ENCODE measurements around the gene SELENOS.

The SELENOS gene

GRCh38 chr15:101317336-101317872, 40.1 kb upstream of the SELENOS start:
- TF ChIP-seq ZNF274 (IDR thresholded peaks at IDR 0.05; ENCODE audit: low read depth, low read length), result no peak
- no peak overlapping the region for H3K4me3 ChIP-seq (ENCODE audit: low read length)

DNA sequence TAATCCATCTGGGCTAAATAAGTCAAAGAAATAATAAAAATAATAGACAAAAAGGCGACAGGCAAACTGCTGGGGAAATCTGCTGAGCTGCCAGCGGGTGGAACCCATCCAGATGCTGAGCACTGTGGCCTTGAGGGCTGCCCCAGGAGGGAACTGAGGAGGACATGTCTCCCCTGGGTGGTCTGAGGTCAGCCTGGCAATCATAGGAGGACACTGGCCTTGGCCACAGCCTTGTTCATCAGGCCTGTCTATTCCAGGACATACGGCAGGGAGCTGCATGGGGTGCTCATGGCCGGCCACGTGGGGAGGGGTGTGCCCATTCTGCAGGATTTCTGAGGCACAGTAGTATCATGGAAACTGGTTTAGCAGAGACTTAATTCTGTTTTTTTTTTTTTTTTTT, 39.2 kb upstream of the SELENOS start:
- no peak for TF ChIP-seq ZNF274 (IDR thresholded peaks at IDR 0.05; ENCODE audit: low read depth, low read length)
- H3K4me3 ChIP-seq (ENCODE audit: low read length), result no peak overlapping the region

DNA sequence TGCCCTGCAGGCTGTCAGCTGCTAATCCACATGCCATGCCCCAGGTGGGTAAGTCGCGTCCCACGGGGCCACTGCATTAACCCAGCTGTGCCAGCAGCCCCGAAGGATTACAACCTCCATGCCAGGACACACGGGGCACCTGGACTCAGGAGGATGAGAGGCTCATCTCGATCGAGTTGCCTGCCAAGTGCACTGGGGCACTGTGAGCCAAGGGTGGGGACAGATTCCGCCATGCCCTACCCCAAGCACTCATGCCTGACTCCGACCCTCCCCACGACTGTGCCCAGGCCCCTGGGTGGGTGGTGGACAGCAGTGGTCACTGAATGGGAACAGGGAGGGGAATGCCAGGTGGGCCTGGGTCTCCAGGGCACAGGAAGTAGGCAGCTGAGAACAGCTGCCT, 38.5 kb upstream of the SELENOS start:
- no peak for TF ChIP-seq ZNF274 (IDR thresholded peaks at IDR 0.05; ENCODE audit: low read depth, low read length)
- no peak overlapping the region for H3K4me3 ChIP-seq (ENCODE audit: low read length)

GRCh38 chr15:101314336-101315125, 37.2 kb upstream of the SELENOS start:
- no peak overlapping the region for H3K4me3 ChIP-seq (ENCODE audit: low read length)
- no peak for TF ChIP-seq ZNF274 (IDR thresholded peaks at IDR 0.05; ENCODE audit: low read depth, low read length)

DNA sequence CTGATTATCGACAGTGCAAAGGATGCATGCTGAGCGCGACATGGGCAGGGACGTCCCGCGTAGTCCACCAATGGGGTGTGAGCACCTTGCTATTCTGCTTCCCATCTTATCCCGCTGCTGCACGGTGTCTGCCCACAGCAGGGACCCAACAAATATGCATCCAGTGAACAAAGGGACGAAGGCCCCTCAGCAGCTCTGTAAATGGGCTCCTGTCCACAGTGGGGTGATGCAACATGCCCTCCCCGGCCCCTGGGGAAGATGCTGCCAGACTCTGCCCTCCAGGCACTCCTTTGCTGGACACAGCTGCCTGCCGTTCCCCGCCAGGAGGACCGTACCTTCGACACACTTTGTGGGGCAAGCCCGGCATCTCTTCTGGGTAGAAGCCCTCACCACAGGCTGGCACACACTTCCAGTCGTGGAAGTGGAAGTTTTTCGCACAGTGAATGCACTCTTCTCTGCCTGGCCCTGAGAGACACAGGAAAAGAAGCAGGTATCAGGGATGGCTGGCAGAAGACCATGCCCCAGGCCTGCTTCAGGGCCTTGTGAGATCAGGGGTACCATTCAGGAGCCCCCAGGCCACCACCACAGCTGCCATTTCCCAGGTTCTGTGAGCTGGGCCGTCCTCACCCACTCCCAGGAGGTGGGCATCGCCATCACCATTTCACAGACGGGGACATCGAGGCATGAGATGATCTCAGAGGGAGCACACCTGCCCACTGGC, 35.9 kb upstream of the SELENOS start:
- no peak overlapping the region for H3K4me3 ChIP-seq (ENCODE audit: low read length)

DNA sequence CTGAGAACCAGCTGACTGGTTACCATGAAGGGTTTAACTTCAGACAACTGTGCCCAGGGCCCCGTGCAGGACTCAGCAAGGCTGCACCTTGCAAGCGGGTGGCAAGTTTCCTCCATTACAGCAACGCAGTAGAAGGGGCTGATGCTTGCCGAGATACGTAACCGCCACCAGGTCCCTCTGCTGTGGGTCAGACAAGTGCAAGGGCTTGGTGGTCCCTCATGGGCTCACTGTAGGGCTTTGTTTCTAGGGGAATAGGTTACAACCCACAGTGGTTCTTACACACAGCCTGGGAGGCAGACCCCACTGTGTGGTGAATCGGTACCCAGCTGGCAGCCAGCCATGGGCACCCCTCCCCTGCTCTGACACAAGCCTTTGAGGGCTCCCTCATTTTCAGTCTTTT, 33.2 kb upstream of the SELENOS start:
- no peak for TF ChIP-seq ZNF274 (IDR thresholded peaks at IDR 0.05; ENCODE audit: low read depth, low read length)
- no peak overlapping the region for H3K4me3 ChIP-seq (ENCODE audit: low read length)

More for the DNA sequence above, 35.9 kb upstream of the SELENOS start:
- TF ChIP-seq ZNF274 (IDR thresholded peaks at IDR 0.05; ENCODE audit: low read depth, low read length), result no peak

DNA sequence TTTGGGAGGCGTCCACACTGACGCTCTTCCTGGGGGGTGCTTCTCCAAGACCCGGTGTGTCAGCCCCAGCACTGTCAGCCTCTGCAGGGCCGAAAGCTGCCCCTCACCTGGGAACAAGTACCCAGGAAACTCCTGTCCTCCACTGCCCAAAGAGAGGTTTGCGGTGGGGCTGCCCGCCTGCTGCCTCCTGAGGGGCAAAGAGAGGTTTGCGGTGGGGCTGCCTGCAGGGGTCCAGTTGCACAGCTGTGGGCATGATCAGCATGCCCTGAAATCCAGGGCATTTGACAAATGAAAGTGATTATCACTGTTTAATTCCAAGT, 32.8 kb upstream of the SELENOS start:
- TF ChIP-seq ZNF274 (IDR thresholded peaks at IDR 0.05; ENCODE audit: low read depth, low read length), result no peak
- no peak overlapping the region for H3K4me3 ChIP-seq (ENCODE audit: low read length)

DNA sequence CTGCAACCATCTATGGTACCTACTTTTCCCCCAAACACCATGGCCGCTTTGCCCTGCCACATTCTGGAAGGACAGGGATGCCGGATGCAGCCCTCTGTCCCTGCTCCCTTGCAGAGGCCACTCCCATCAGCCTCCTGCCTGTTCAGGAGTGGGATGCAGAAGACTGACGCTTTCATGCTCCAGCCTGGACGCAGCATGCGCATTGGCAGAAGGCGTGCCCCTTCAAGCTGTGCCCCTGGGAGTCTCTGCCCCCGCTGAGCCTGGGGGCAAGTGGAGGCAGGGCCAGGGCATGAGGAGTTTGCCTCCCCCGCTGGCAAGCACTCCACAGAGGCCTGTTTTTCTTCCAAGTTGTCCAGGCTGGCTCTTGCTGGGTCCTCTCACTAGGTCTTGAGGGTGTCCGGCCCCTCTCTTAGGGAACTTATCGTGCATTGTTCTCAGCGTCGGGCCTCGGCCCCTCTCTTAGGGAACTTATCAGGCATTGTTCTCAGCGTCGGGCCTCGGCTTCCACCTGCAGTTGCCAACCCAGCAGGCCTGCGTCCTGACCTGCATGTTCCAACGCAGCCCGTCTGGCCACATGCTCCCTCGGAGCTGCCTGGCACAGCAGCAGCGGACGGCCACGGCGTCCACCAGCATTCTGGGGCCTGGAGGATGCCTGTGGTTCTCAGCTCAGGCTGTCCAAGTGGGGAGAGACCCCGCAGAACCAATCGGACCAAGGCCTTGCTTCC, 32.3 kb upstream of the SELENOS start:
- H3K4me3 ChIP-seq (ENCODE audit: low read length), result no peak overlapping the region
- TF ChIP-seq ZNF274 (IDR thresholded peaks at IDR 0.05; ENCODE audit: low read depth, low read length), result no peak

DNA sequence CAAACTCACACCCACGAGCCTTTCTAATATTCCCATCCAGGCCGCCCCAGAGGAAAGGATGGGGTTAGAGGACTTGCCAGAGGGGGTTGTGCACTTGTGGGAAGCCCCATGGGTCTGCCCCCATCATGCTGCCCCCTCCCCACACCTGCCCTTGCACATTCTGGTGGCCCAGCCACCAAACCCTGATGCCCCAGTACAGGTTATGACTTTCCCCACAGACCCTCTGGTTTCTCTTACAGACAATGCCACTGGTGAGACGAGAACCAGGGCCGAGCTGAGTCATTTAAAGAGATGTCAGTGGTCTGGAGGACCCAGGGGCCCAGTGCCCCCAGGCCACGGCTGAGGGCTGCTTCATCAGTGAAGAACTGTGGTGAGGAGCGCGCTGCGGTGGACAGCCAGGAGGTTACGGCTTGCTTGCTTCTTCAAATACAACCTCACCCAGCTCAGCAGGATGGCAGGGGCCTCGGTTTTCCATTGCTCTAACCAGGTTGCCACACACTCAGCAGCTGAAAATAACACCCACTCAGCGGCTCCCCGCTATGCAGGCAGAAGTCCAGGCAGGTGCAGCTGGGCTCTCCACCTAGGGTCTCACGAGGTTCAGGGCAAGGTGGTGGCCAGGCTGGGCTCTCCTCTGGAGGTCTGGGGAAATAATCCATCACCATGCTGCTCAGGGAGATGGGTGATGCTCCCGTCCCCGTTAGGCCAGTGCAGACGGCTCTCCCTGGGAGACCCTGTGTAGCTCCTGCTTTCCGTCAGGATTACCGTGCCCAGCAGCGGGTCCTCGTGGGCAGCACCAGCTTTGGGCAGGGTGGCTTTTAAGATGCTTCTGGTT, 31.5 kb upstream of the SELENOS start:
- H3K4me3 ChIP-seq (ENCODE audit: low read length), result no peak overlapping the region
- TF ChIP-seq ZNF274 (IDR thresholded peaks at IDR 0.05; ENCODE audit: low read depth, low read length), result no peak

DNA sequence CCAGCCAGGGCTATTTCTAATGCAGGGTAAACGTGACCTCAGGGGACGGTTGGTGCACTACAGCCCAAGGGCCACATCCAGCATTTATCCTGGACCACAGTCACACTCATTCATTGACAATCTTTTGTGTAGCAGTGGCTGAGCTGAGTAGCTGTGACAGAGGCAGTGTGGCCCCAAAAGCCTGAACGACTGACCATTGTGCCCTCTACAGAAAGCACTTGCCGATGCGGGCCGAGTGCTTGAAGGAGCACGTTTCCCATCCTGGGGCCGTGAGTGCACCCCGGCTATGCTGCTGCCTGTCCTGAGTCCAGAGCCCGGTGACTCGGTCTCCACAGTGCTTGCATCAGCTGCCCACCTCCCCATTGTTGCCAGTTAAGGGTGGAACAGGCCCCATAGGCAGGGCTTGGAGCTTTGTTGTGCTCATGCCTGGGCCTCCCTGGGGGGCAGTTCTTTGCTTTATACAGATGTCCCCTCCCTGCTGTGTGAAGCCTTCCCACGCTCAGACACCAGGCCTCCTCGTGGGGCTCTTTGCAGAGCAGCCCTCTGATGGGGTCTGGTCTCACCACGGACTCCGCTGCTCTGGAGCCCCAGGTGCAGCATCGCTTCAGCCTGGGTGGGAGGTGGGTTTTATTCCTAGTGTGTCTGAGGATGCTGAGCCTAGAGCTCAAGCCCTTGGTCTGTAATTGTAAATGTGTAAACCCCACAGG, 30.8 kb upstream of the SELENOS start:
- TF ChIP-seq ZNF274 (IDR thresholded peaks at IDR 0.05; ENCODE audit: low read depth, low read length), result no peak
- no peak overlapping the region for H3K4me3 ChIP-seq (ENCODE audit: low read length)

DNA sequence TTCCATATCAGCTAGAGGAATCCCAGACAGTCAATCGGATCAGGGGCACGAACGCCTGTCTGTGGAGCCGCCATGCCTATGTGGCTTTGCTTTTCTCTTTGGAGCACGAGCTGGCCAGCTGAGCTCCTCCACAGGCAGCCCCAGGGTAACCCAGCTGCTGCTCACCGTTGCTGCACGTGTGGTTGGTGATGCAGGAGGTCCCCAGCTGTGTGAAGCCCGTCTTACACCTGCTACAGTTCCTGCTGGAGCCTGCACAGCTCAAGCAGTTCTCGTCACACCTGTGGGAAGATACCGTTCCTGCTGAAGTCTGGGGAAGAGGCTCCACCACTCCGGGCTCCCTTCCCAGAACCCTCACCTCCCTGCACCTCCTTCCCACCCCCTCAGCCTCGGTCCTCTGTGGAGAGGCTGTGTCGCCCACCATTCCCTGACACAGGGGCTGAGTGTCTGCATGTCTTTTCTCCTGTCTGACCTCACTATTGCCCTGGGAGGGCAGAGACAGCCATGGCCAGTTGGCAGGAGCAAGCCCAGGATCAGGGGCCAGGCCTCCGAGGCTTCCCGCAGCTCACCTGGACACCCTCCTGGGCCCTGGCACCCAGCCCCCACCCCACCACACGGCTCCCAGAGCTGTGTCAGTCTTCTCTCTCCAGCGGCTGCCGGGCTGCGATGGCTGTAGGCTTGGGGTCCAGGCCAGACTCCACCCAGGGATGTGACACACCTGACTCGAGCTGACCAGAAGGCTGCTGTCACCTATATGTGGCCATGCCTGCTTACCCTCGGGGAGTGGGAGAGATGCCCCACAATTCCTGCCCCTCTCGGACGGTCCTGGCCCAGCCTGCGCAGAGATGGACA, 30.0 kb upstream of the SELENOS start:
- no peak for TF ChIP-seq ZNF274 (IDR thresholded peaks at IDR 0.05; ENCODE audit: low read depth, low read length)
- H3K4me3 ChIP-seq (ENCODE audit: low read length), result no peak overlapping the region

- no peak overlapping the region for H3K4me3 ChIP-seq (ENCODE audit: low read length)
- TF ChIP-seq ZNF274 (IDR thresholded peaks at IDR 0.05; ENCODE audit: low read depth, low read length), result no peak
Measured at GRCh38 chr15:101306341-101307047, 29.2 kb upstream of the SELENOS start.

All from GM08714 (cell line).